Measurements from ENCODE around the gene DSC1. TPM values are rescaled to one million over a fixed set of nuclear protein-coding genes. Genes with fewer than 3 reads are reported as not detected.

DSC1 gene
- total and polyA plus RNA-seq, 2 of the 13 experiments (the other 11 are each of a cell fraction or from before 2014, with no cell fraction given), result not detected

- TF ChIP-seq PRDM15 (CRISPR knock-in tag; IDR thresholded peaks at IDR 0.05) (no peak), ZNF674 (CRISPR knock-in tag; IDR thresholded peaks at IDR 0.05; ENCODE audit: low read depth) (no peak), ZNF816 (CRISPR knock-in tag; IDR thresholded peaks at IDR 0.05; ENCODE audit: borderline replicate concordance) (no peak), ZNF619 (CRISPR knock-in tag; IDR thresholded peaks at IDR 0.05) (no peak), SMARCC2 (IDR thresholded peaks at IDR 0.05) (no peak), NFYB (CRISPR knock-in tag; IDR thresholded peaks at IDR 0.05) (peak; percentile 50), KAT2B (IDR thresholded peaks at IDR 0.05; ENCODE audit: borderline replicate concordance, low read depth, low read length) (no peak), NFE2L1 (CRISPR knock-in tag; IDR thresholded peaks at IDR 0.05; ENCODE audit: borderline replicate concordance) (no peak), MIER3 (CRISPR knock-in tag; IDR thresholded peaks at IDR 0.05; ENCODE audit: borderline replicate concordance) (no peak), SKIL (CRISPR knock-in tag; IDR thresholded peaks at IDR 0.05; ENCODE audit: borderline replicate concordance) (no peak), CEBPG (CRISPR knock-in tag; IDR thresholded peaks at IDR 0.05) (0 out of 2 replicates have a peak, but pooled peaks have one; percentile 16), ZNF570 (CRISPR knock-in tag; IDR thresholded peaks at IDR 0.05; ENCODE audit: borderline replicate concordance) (no peak), UBTF (CRISPR knock-in tag; IDR thresholded peaks at IDR 0.05) (no peak), PAX8 (CRISPR knock-in tag; IDR thresholded peaks at IDR 0.05; ENCODE audit: borderline replicate concordance) (no peak), ONECUT2 (CRISPR knock-in tag; IDR thresholded peaks at IDR 0.05) (no peak), KDM6A (CRISPR knock-in tag; IDR thresholded peaks at IDR 0.05; ENCODE audit: low read depth) (no peak), YEATS2 (CRISPR knock-in tag; IDR thresholded peaks at IDR 0.05; ENCODE audit: borderline replicate concordance) (no peak), ZSCAN29 (CRISPR knock-in tag; conservative IDR thresholded peaks at IDR 0.05) (peak; percentile 65; the same call in 1 of the 2 replicates), HOXA3 (CRISPR knock-in tag; IDR thresholded peaks at IDR 0.05) (0 out of 2 replicates have a peak, but pooled peaks have one; percentile 18), CTCF (CRISPR knock-in tag; IDR thresholded peaks at IDR 0.05) (peak; percentile 48)
Measured at GRCh38 chr18:31206787-31207381, 44.2 kb upstream of the DSC1 start (continued).

Data from HepG2 (cell line).